Activated CD4-positive, alpha-beta memory T cell treated with anti-CD3 and anti-CD28 coated beads for 36 hours (primary cell): ENCODE data around the gene DCAF8L1. TPM values are rescaled to one million over a fixed set of nuclear protein-coding genes. Genes with fewer than 3 reads are reported as not detected.
"Not testable (repeated sequence)": the region's sequence is repeated elsewhere in the genome, so short reads cannot be mapped to it uniquely, and the experiment has no call there.

Experiments used
- CTCF ChIA-PET: fragments of 350-600 bp; sonication (Branson Sonifier 250); formaldehyde crosslinking; loops from one replicate; lab custom pipeline; 2021; ENCODE audit warnings: antibody characterized with exemption, inconsistent platforms; lab: Charles Lee
- POLR2A ChIA-PET: fragments of 350-600 bp; sonication (Branson Sonifier 250); formaldehyde crosslinking; loops from one replicate; lab custom pipeline; 2021; ENCODE audit warnings: antibody characterized with exemption; lab: Charles Lee
- DNase-seq: peaks from one replicate; pipeline ENCODE4 v3.0.0-alpha.2; 2020
- H3K27ac Mint-ChIP-seq: one replicate; pipeline ENCODE4 v1.8.0; 2021; ENCODE audit warnings: mixed read lengths
- H3K27me3 Mint-ChIP-seq: one replicate; pipeline ENCODE4 v1.8.0; 2021; ENCODE audit warnings: mixed read lengths
- H3K36me3 Mint-ChIP-seq: one replicate; pipeline ENCODE4 v1.8.0; 2021; ENCODE audit warnings: mixed read lengths
- H3K4me1 Mint-ChIP-seq: one replicate; pipeline ENCODE4 v1.8.0; 2021; ENCODE audit warnings: low read depth, mixed read lengths
- H3K4me3 Mint-ChIP-seq: one replicate; pipeline ENCODE4 v1.8.0; 2021; ENCODE audit warnings: mild to moderate bottlenecking, mixed read lengths
- H3K9me3 Mint-ChIP-seq: one replicate; pipeline ENCODE4 v1.8.0; 2021; ENCODE audit warnings: mixed read lengths
- intact Hi-C: fragments of 100-400 bp; cut with micrococcal nuclease; formaldehyde crosslinking; loops from one replicate; pipeline ENCODE4 v1.15.1; 2023
- total RNA-seq, 2 experiments: library from RNA; stranded (reverse); gene quantifications; one replicate each; pipeline ENCODE4 v1.2.3, GENCODE V29; 2021

The DCAF8L1 gene
- not detected for total RNA-seq

GRCh38 chrX:27981349-27981748 is at the start of gene DCAF8L1:
TSS of gene DCAF8L1 (minus strand) at chrX:27981449. CDS start at chrX:27981334, 115 bp downstream.
- no peaks in the 10 kb centered on the region for H3K36me3 Mint-ChIP-seq
- no peak for DNase-seq
- H3K27ac Mint-ChIP-seq: no peak within 1 kb of the TSS
- POLR2A ChIA-PET: no interaction called here
- peaks cover 4% of the 10 kb centered on the region for H3K9me3 Mint-ChIP-seq
- H3K27me3 Mint-ChIP-seq: no peaks in the 10 kb centered on the region
- intact Hi-C loops: no loop called here
- H3K4me1 Mint-ChIP-seq: no peaks in the 10 kb centered on the region
- CTCF ChIA-PET: no interaction called here
- H3K4me3 Mint-ChIP-seq: no peak within 1 kb of the TSS

DNA sequence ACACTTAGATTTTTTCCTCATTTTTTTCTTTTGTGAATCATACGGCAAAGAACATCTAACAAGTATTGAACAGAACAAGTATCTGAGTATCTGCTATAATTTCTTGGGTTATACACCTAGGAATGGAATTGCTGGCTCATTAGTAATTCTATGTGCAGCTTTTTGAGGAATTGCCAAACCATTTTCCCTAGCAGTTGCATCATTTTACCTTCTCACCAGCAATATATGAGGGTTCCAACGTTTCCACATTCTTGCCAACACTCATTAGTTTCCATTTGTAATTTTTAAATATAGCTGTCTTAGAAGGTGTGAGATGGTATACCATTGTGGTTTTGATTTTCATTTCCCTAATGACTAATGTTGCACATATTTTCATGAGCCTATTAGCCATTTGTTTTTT is 41.1 kb upstream of the DCAF8L1 start:
- Mint-ChIP-seq H3K36me3 (no peaks in the 10 kb centered on the region), H3K4me3 (no peak overlapping the region), H3K9me3 (no peaks in the 10 kb centered on the region), H3K4me1 (no peaks in the 10 kb centered on the region), H3K27me3 (no peaks in the 10 kb centered on the region), H3K27ac (no peak overlapping the region)
- ChIA-PET CTCF (no interaction called here), POLR2A (no interaction called here)
- intact Hi-C loops: no loop called here
- no peak for DNase-seq

DNA sequence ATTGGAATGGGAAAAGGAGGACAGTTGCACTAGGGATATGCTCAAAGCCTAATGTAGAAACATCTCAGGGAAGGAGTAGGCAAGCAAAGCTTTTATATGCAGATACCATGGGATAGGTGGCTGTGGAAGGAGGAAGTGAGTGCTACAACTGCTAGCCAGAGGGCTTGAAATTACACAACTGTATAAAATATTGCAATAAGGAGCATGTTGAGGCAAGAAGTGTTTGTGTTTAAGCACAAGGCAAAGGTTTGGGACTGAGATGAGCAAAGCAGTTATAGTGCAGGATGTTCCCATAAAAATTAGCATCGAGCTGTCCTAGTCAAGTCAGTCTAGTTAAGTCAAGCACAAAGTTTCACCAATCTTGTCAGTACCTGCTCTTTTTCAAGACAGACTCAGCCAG is 35.6 kb upstream of the DCAF8L1 start:
- Mint-ChIP-seq H3K4me3 (no peak overlapping the region), H3K27me3 (no peaks in the 10 kb centered on the region), H3K36me3 (no peaks in the 10 kb centered on the region), H3K4me1 (no peaks in the 10 kb centered on the region), H3K9me3 (peaks cover 2% of the 10 kb centered on the region), H3K27ac (no peak overlapping the region)
- DNase-seq: no peak
- intact Hi-C loops: no loop called here
- CTCF ChIA-PET: no interaction called here
- POLR2A ChIA-PET: no interaction called here

- Mint-ChIP-seq H3K9me3 (peaks cover 2% of the 10 kb centered on the region), H3K4me3 (no peak overlapping the region), H3K4me1 (no peaks in the 10 kb centered on the region), H3K27me3 (no peaks in the 10 kb centered on the region), H3K27ac (no peak overlapping the region), H3K36me3 (no peaks in the 10 kb centered on the region)
- no peak for DNase-seq
- ChIA-PET CTCF (no interaction called here), POLR2A (no interaction called here)
- intact Hi-C loops: no loop called here
Measured at GRCh38 chrX:28015993-28016392, 34.7 kb upstream of the DCAF8L1 start.

DNA sequence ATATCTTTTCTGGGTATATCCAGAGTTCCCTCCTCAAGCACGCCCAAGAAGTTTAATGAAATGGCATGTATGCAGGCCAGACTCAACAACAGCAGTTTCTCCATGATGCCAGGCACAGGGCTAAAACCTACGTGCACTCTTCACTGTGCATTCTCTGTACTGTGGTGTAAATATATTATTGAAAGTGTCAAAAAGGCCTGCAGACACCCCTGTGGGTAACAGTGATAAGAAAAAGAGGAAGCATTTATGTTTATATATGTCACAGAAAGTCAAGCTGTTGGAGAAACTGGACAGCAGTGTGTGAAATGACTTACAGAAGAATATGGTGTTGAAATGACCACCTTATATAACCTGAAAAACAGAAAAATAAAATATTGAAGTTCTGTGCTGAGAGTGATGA is 29.6 kb upstream of the DCAF8L1 start:
- peaks cover 2% of the 10 kb centered on the region for H3K9me3 Mint-ChIP-seq
- no peaks in the 10 kb centered on the region for H3K36me3 Mint-ChIP-seq
- DNase-seq: no peak
- POLR2A ChIA-PET: no interaction called here
- no peaks in the 10 kb centered on the region for H3K27me3 Mint-ChIP-seq
- H3K4me3 Mint-ChIP-seq: no peak overlapping the region
- H3K27ac Mint-ChIP-seq: no peak overlapping the region
- no peaks in the 10 kb centered on the region for H3K4me1 Mint-ChIP-seq
- CTCF ChIA-PET: no interaction called here
- intact Hi-C loops: no loop called here

GRCh38 chrX:27998666-27999065 is 17.4 kb upstream of the DCAF8L1 start:
- Mint-ChIP-seq H3K9me3 (no peaks in the 10 kb centered on the region), H3K27me3 (no peaks in the 10 kb centered on the region), H3K4me1 (no peaks in the 10 kb centered on the region), H3K36me3 (no peaks in the 10 kb centered on the region), H3K4me3 (no peak overlapping the region), H3K27ac (no peak overlapping the region)
- CTCF ChIA-PET: no interaction called here
- intact Hi-C loops: no loop called here
- POLR2A ChIA-PET: no interaction called here
- DNase-seq: no peak

- ChIA-PET POLR2A (no interaction called here), CTCF (no interaction called here)
- no peak for DNase-seq
- intact Hi-C loops: no loop called here
- Mint-ChIP-seq H3K4me1 (no peaks in the 10 kb centered on the region), H3K9me3 (no peaks in the 10 kb centered on the region), H3K27ac (no peak overlapping the region), H3K4me3 (no peak overlapping the region), H3K27me3 (no peaks in the 10 kb centered on the region), H3K36me3 (no peaks in the 10 kb centered on the region)
Measured at GRCh38 chrX:27997622-27998021, 16.4 kb upstream of the DCAF8L1 start.

- Mint-ChIP-seq H3K9me3 (no peaks in the 10 kb centered on the region), H3K27ac (no peak overlapping the region), H3K4me1 (no peaks in the 10 kb centered on the region), H3K4me3 (no peak overlapping the region), H3K27me3 (no peaks in the 10 kb centered on the region), H3K36me3 (no peaks in the 10 kb centered on the region)
- DNase-seq: no peak
- POLR2A ChIA-PET: no interaction called here
- intact Hi-C loops: no loop called here
- CTCF ChIA-PET: no interaction called here
Measured at GRCh38 chrX:27996132-27996531, 14.9 kb upstream of the DCAF8L1 start.

DNA sequence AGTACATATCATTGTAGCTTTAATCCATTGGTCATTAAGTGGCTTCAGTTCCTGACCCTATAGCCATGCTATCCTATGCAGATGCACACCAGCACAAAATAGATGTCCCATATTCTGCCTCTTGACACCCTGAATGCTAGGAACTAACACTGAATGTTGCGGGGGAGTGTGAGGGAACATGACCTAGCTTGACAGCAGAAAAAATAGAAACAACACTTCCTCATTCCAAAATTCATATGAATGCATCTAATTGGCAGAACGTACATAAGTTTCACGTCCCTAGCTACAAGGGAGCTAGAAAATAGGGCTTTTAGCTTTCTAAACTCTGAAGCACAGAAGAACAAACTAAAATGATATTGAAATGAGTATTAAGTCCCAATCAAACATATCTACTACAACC is 14.4 kb upstream of the DCAF8L1 start:
- no peaks in the 10 kb centered on the region for H3K9me3 Mint-ChIP-seq
- ChIA-PET CTCF (no interaction called here), POLR2A (no interaction called here)
- DNase-seq: no peak
- H3K27me3 Mint-ChIP-seq: no peaks in the 10 kb centered on the region
- no peak overlapping the region for H3K27ac Mint-ChIP-seq
- no peak overlapping the region for H3K4me3 Mint-ChIP-seq
- no peaks in the 10 kb centered on the region for H3K4me1 Mint-ChIP-seq
- intact Hi-C loops: no loop called here
- no peaks in the 10 kb centered on the region for H3K36me3 Mint-ChIP-seq

- CTCF ChIA-PET: no interaction called here
- DNase-seq: no peak
- intact Hi-C loops: no loop called here
- H3K36me3 Mint-ChIP-seq: no peaks in the 10 kb centered on the region
- no peaks in the 10 kb centered on the region for H3K27me3 Mint-ChIP-seq
- no peaks in the 10 kb centered on the region for H3K4me1 Mint-ChIP-seq
- H3K27ac Mint-ChIP-seq: no peak overlapping the region
- H3K4me3 Mint-ChIP-seq: no peak overlapping the region
- POLR2A ChIA-PET: no interaction called here
- no peaks in the 10 kb centered on the region for H3K9me3 Mint-ChIP-seq
Measured at GRCh38 chrX:27987862-27988646, 6.8 kb upstream of the DCAF8L1 start.

- CTCF ChIA-PET, H3K27ac Mint-ChIP-seq, H3K27me3 Mint-ChIP-seq, H3K36me3 Mint-ChIP-seq, H3K9me3 Mint-ChIP-seq, DNase-seq, POLR2A ChIA-PET, H3K4me3 Mint-ChIP-seq, H3K4me1 Mint-ChIP-seq, intact Hi-C loops: not testable (repeated sequence)
Measured at GRCh38 chrX:27976934-27977333, 4.3 kb downstream of the DCAF8L1 start.

- Mint-ChIP-seq H3K4me3 (no peak overlapping the region), H3K9me3 (peaks cover 6% of the 10 kb centered on the region), H3K27me3 (no peaks in the 10 kb centered on the region), H3K4me1 (no peaks in the 10 kb centered on the region), H3K36me3 (no peaks in the 10 kb centered on the region), H3K27ac (no peak overlapping the region)
- ChIA-PET CTCF (no interaction called here), POLR2A (no interaction called here)
- intact Hi-C loops: no loop called here
- DNase-seq: no peak
Measured at GRCh38 chrX:27976284-27976683, 5.0 kb downstream of the DCAF8L1 start.

DNA sequence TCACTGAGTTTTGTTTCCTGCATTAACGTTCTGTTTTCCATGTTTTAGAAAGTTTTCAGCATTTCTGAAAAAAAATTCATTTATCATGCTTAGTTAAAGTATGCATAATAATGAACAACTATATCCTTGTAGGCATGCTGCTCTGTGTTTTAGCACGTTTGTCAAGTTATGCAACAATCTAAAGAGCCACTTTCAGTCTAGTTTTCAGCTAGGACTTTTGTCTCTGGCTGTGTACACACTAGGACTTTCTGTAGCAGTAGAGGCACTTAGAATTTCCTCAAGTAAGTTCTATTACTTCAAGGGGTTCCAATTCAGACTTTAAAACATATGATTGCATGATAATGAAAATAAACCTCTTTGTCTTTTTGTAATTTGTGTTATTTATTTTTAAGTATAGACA is 12.4 kb downstream of the DCAF8L1 start:
- Mint-ChIP-seq H3K9me3 (peaks cover 8% of the 10 kb centered on the region), H3K27me3 (no peaks in the 10 kb centered on the region), H3K4me1 (no peaks in the 10 kb centered on the region), H3K4me3 (no peak overlapping the region), H3K36me3 (no peaks in the 10 kb centered on the region), H3K27ac (no peak overlapping the region)
- intact Hi-C loops: no loop called here
- POLR2A ChIA-PET: no interaction called here
- CTCF ChIA-PET: no interaction called here
- DNase-seq: no peak
